Stimulated activated CD8-positive, alpha-beta memory T cell treated with anti-CD3 and anti-CD28 coated beads, Interleukin-7, amount 100 ng/mL, for 24 hours (primary cell): ENCODE data around the gene MST1.

Experiments used
- DNase-seq: peaks from one replicate; pipeline ENCODE4 v3.0.0-alpha.2; 2020; ENCODE audit warnings: low read depth

MST1 gene

GRCh38 chr3:49655731-49656285, 33.5 kb downstream of the MST1 start:
- DNase-seq: no peak

- DNase-seq: no peak
Measured at GRCh38 chr3:49654955-49655556, 34.2 kb downstream of the MST1 start.

- DNase-seq: no peak
Measured at GRCh38 chr3:49654176-49654825, 35.0 kb downstream of the MST1 start.

- no peak for DNase-seq
Measured at GRCh38 chr3:49653621-49654020, 35.7 kb downstream of the MST1 start.

GRCh38 chr3:49652903-49653415, 36.3 kb downstream of the MST1 start:
- no peak for DNase-seq

GRCh38 chr3:49652218-49652902, 36.9 kb downstream of the MST1 start:
- no peak for DNase-seq

- no peak for DNase-seq
Measured at GRCh38 chr3:49650637-49651036, 38.6 kb downstream of the MST1 start.

GRCh38 chr3:49650177-49650576, 39.1 kb downstream of the MST1 start:
- DNase-seq: no peak

- DNase-seq: no peak
Measured at GRCh38 chr3:49649576-49649975, 39.7 kb downstream of the MST1 start.

GRCh38 chr3:49648354-49649019, 40.8 kb downstream of the MST1 start:
- no peak for DNase-seq

GRCh38 chr3:49647741-49648140, 41.5 kb downstream of the MST1 start:
- no peak for DNase-seq

GRCh38 chr3:49646236-49646635, 43.0 kb downstream of the MST1 start:
- DNase-seq: no peak

GRCh38 chr3:49644684-49645083, 44.6 kb downstream of the MST1 start:
- DNase-seq: no peak

GRCh38 chr3:49642708-49643145, 46.5 kb downstream of the MST1 start:
- no peak for DNase-seq

- DNase-seq: no peak
Measured at GRCh38 chr3:49641921-49642707, 47.2 kb downstream of the MST1 start.

GRCh38 chr3:49641292-49641691, 48.0 kb downstream of the MST1 start:
- no peak for DNase-seq

GRCh38 chr3:49639551-49639950, 49.7 kb downstream of the MST1 start:
- DNase-seq: no peak

- no peak for DNase-seq
Measured at GRCh38 chr3:49638445-49638844, 50.8 kb downstream of the MST1 start.

- no peak for DNase-seq
Measured at GRCh38 chr3:49636883-49637609, 52.2 kb downstream of the MST1 start.

- DNase-seq: no peak
Measured at GRCh38 chr3:49634736-49635135, 54.5 kb downstream of the MST1 start.
